ENCODE measurements around the gene SORT1.
A peak's percentile ranks its signal among the peaks of the same experiment; 100 is the strongest.
"Not testable (repeated sequence)": the region's sequence is repeated elsewhere in the genome, so short reads cannot be mapped to it uniquely, and the experiment has no call there.

Gene SORT1

GRCh38 chr1:109397581-109398342, at the start of gene SORT1:
SORT1 (minus strand) TSS chr1:109397918; CDS start chr1:109397892, 26 bp downstream.
- DNase-seq, result peak; percentile 19 to 64

GRCh38 chr1:109445949-109446695, 48.4 kb upstream of the SORT1 start:
- DNase-seq, result not testable (repeated sequence)

- no peak for DNase-seq
These were observed 46.6 kb upstream of the SORT1 start for GRCh38 chr1:109444346-109444745.

- no peak for DNase-seq
These were observed 45.8 kb upstream of the SORT1 start for GRCh38 chr1:109443476-109443875.

- DNase-seq, result no peak
These were observed 43.4 kb upstream of the SORT1 start for GRCh38 chr1:109441069-109441468.

GRCh38 chr1:109438798-109439297, 41.1 kb upstream of the SORT1 start:
- no peak for DNase-seq

GRCh38 chr1:109434484-109434883, 36.8 kb upstream of the SORT1 start:
- no peak for DNase-seq

- no peak for DNase-seq
These were observed 35.6 kb upstream of the SORT1 start for GRCh38 chr1:109433322-109433721.

- no peak for DNase-seq
These were observed 34.6 kb upstream of the SORT1 start for GRCh38 chr1:109432336-109432735.

GRCh38 chr1:109427171-109427467, 29.4 kb upstream of the SORT1 start:
- DNase-seq, result no peak

GRCh38 chr1:109426281-109427170, 28.8 kb upstream of the SORT1 start, which contains the start of gene PSMA5:
PSMA5 (minus strand) TSS chr1:109426448; CDS start chr1:109426330, 118 bp downstream.
- DNase-seq, result peak; percentile 93 to 95

- no peak for DNase-seq
These were observed 27.9 kb upstream of the SORT1 start for GRCh38 chr1:109425391-109426280.

GRCh38 chr1:109423498-109423897, 25.8 kb upstream of the SORT1 start:
- DNase-seq, result no peak

GRCh38 chr1:109412551-109412950, 14.8 kb upstream of the SORT1 start:
- no peak for DNase-seq

GRCh38 chr1:109404838-109405237, 7.1 kb upstream of the SORT1 start:
- DNase-seq, result no peak

GRCh38 chr1:109402025-109402424, 4.3 kb upstream of the SORT1 start:
- DNase-seq, result no peak

- no peak for DNase-seq
These were observed 2.4 kb upstream of the SORT1 start for GRCh38 chr1:109400035-109400655.

GRCh38 chr1:109399326-109399957, 1.7 kb upstream of the SORT1 start:
- DNase-seq, result peak in 1 of 2 experiments; percentile 53

- DNase-seq, result no peak
These were observed 866 bp upstream of the SORT1 start for GRCh38 chr1:109398343-109399225.

All from cerebellar nuclear complex (tissue), 1 donor.